Fibroblast of lung (primary cell): ENCODE results near the gene CYP1A2. TPM values are rescaled to one million over a fixed set of nuclear protein-coding genes. Genes with fewer than 3 reads are reported as not detected.

Source experiments
- DNase-seq, 2 donors: peaks; one replicate each; pipeline versions ENCODE4 v3.0.0 to v3.0.0-alpha.2; 2010; ENCODE audit warnings: low read depth in 2 of 2
- H2AFZ ChIP-seq: 2 replicates; pipeline ENCODE4 v1.5.1; 2012; ENCODE audit warnings: low read length, control low read depth, inconsistent platforms
- H3K27ac ChIP-seq: 2 replicates; pipeline ENCODE4 v1.5.1; 2011; ENCODE audit warnings: low read length, control low read depth; ENCODE audit not compliant: insufficient read depth
- H3K27me3 ChIP-seq: 2 replicates; pipeline ENCODE4 v1.5.1; 2011; ENCODE audit warnings: mild to moderate bottlenecking, low read length; ENCODE audit not compliant: control insufficient read depth, insufficient read depth
- H3K36me3 ChIP-seq: 2 replicates; pipeline ENCODE4 v1.5.1; 2011; ENCODE audit warnings: low read length; ENCODE audit not compliant: control insufficient read depth, insufficient read depth
- H3K4me1 ChIP-seq: 2 replicates; pipeline ENCODE4 v1.5.1; 2011; ENCODE audit warnings: low read length; ENCODE audit not compliant: control insufficient read depth, insufficient read depth; ENCODE audit errors: extremely low read depth
- H3K4me2 ChIP-seq: 2 replicates; pipeline ENCODE4 v1.5.1; 2011; ENCODE audit warnings: low read length, control low read depth; ENCODE audit not compliant: insufficient read depth; ENCODE audit errors: extremely low read depth
- H3K4me3 ChIP-seq, 4 experiments: fragments of 200-600 bp in 1 of 4; sonication (generic) in 1 of 4; replicated peaks in 1 of 4; 2 replicates each; pipeline ENCODE4 v1.5.1; 2011 to 2016; ENCODE audit warnings: low read length in 4 of 4, low read depth in 3 of 4, mild to moderate bottlenecking in 3 of 4, control low read depth in 2 of 4, inconsistent platforms in 1 of 4, mixed read lengths in 1 of 4; ENCODE audit not compliant: insufficient read depth in 1 of 4; ENCODE audit errors: control extremely low read depth in 1 of 4
- H3K79me2 ChIP-seq: 2 replicates; pipeline ENCODE4 v1.5.1; 2012; ENCODE audit warnings: mild to moderate bottlenecking, low read length, inconsistent platforms; ENCODE audit not compliant: control insufficient read depth, insufficient read depth
- H3K9ac ChIP-seq: 2 replicates; pipeline ENCODE4 v1.5.1; 2011; ENCODE audit warnings: mild to moderate bottlenecking, low read length, control low read depth; ENCODE audit not compliant: insufficient read depth
- H3K9me3 ChIP-seq: 2 replicates; pipeline ENCODE4 v1.5.1; 2012; ENCODE audit warnings: low read depth, low read length; ENCODE audit not compliant: control insufficient read depth, insufficient read depth
- H4K20me1 ChIP-seq: 2 replicates; pipeline ENCODE4 v1.5.1; 2011; ENCODE audit warnings: low read length; ENCODE audit not compliant: control insufficient read depth, insufficient read depth; ENCODE audit errors: extremely low read depth
- EZH2 ChIP-seq: IDR thresholded peaks from 2 replicates; pipeline ENCODE4 v1.5.1; 2012; ENCODE audit warnings: low read length, control low read depth, mild to moderate bottlenecking; ENCODE audit errors: missing control alignments
- polyA plus RNA-seq, 2 donors: library from polyadenylated mRNA; depleted of rRNA in 1 of 2; stranded (reverse) in 1 of 2; unstranded in 1 of 2; fragments of >200 nt; gene quantifications; 2 replicates each; pipeline ENCODE4 v1.2.1, GENCODE V29; 2011 to 2012; ENCODE audit warnings: missing spikeins in 1 of 2
- total RNA-seq: library from RNA; depleted of rRNA; stranded (reverse); fragments of >200 nt; gene quantifications from 2 replicates; pipeline ENCODE4 v1.2.1, GENCODE V29; 2014
- TF ChIP-seq, protein P1 (sequence below), 2 donors: IDR thresholded peaks in 1 of 2; conservative IDR thresholded peaks in 1 of 2; 1 replicate in 1 of 2; 2 replicates in 1 of 2; pipeline ENCODE4 v1.5.1; 2011 to 2012; ENCODE audit warnings: low read length in 2 of 2, control low read depth in 1 of 2, inconsistent platforms in 1 of 2, low read depth in 1 of 2, mild to moderate bottlenecking in 1 of 2

The CYP1A2 gene
- total and polyA plus RNA-seq, 2 donors (not counting 1 experiment from before 2014, with no cell fraction given), result not detected

DNA sequence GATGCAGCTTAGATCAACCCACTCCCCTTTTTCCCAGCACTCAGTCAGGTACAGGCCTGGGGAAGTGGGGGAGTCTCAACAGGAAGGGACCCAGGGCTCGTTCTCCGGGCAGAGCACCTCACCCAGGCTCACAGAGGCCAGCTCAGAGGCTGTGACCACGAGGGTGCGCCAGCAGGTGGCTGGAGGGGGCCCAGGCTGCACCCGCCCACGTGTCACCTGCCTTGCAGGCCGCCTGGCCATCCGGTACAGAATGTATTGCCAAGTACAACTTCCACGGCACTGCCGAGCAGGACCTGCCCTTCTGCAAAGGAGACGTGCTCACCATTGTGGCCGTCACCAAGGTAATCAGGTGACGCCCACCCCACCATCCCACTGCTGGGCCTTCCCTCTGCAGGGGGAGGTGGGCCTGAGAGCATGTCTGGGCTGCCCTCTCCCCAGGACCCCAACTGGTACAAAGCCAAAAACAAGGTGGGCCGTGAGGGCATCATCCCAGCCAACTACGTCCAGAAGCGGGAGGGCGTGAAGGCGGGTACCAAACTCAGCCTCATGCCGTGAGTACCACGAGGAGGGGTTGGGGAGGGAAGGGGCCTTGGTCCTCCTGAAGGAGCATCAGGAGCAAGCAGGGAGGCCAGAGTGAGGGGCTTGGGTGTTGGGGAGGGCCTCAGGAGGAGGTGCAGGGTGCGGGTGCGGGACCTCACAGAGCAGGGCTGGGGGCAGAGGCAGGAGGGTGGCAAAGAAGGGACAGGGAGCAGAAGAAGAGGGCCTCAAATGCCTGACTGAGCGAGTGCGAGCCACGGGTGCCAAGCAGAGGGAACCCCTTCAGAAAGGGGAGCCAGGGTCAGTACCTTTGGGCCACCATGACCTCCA lies 50.0 kb downstream of the CYP1A2 start:
- H3K27ac ChIP-seq, result no peak overlapping the region
- peaks cover 3% of the 10 kb centered on the region for H3K4me1 ChIP-seq
- no peaks in the 10 kb centered on the region for H4K20me1 ChIP-seq
- H3K9ac ChIP-seq, result no peak overlapping the region
- H3K4me2 ChIP-seq, result no peak overlapping the region
- H3K79me2 ChIP-seq, result peaks cover 22% of the 10 kb centered on the region
- no peak overlapping the region for H2AFZ ChIP-seq
- H3K27me3 ChIP-seq, result no peaks in the 10 kb centered on the region
- DNase-seq, result no peak
- H3K4me3 ChIP-seq, result no peak overlapping the region
- TF ChIP-seq, protein P1, sequence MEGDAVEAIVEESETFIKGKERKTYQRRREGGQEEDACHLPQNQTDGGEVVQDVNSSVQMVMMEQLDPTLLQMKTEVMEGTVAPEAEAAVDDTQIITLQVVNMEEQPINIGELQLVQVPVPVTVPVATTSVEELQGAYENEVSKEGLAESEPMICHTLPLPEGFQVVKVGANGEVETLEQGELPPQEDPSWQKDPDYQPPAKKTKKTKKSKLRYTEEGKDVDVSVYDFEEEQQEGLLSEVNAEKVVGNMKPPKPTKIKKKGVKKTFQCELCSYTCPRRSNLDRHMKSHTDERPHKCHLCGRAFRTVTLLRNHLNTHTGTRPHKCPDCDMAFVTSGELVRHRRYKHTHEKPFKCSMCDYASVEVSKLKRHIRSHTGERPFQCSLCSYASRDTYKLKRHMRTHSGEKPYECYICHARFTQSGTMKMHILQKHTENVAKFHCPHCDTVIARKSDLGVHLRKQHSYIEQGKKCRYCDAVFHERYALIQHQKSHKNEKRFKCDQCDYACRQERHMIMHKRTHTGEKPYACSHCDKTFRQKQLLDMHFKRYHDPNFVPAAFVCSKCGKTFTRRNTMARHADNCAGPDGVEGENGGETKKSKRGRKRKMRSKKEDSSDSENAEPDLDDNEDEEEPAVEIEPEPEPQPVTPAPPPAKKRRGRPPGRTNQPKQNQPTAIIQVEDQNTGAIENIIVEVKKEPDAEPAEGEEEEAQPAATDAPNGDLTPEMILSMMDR (conservative IDR thresholded peaks at IDR 0.05 in 1 of 2, IDR thresholded peaks at IDR 0.05 in 1 of 2; ENCODE audit: low read depth in 1 of 2, low read length in 2 of 2), result no peak
- TF ChIP-seq EZH2, result no peak
- peaks cover 24% of the 10 kb centered on the region for H3K36me3 ChIP-seq
- H3K9me3 ChIP-seq, result no peaks in the 10 kb centered on the region

DNA sequence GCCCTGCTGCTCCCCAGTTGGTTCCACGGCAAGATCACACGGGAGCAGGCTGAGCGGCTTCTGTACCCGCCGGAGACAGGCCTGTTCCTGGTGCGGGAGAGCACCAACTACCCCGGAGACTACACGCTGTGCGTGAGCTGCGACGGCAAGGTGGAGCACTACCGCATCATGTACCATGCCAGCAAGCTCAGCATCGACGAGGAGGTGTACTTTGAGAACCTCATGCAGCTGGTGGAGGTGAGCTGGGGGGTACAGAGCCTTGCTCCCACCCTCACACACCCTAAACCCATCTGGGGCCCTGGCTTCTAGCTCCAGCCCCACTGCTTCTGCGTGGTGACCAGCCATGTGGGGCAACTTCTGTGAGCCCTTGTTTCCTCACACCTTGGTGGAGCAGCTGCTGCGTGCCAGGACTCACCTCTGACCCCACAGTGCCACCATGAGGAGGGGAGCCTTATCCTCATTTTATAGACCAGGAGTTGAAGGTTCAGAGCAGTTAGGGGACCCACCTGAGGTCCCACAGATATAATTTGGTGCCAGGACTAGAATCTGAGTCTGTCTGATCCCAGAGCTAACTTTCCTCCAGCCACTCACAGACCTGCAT lies 50.7 kb downstream of the CYP1A2 start:
- H4K20me1 ChIP-seq, result no peaks in the 10 kb centered on the region
- peaks cover 26% of the 10 kb centered on the region for H3K36me3 ChIP-seq
- H3K9ac ChIP-seq, result no peak overlapping the region

More for the DNA sequence above, 50.7 kb downstream of the CYP1A2 start:
- Histone ChIP-seq H3K4me2 (no peak overlapping the region), H2AFZ (no peak overlapping the region), H3K9me3 (no peaks in the 10 kb centered on the region), H3K4me3 (no peak overlapping the region), H3K27ac (no peak overlapping the region), H3K4me1 (peaks cover 3% of the 10 kb centered on the region), H3K79me2 (peaks cover 18% of the 10 kb centered on the region), H3K27me3 (no peaks in the 10 kb centered on the region)
- no peak for DNase-seq
- TF ChIP-seq, protein P1 (conservative IDR thresholded peaks at IDR 0.05 in 1 of 2, IDR thresholded peaks at IDR 0.05 in 1 of 2; ENCODE audit: low read depth in 1 of 2, low read length in 2 of 2), result no peak
- TF ChIP-seq EZH2, result no peak
